HK-2 (cell line): ENCODE data around the gene RASAL1.

ENCODE experiments used
- DNase-seq: peaks from one replicate; pipeline ENCODE4 v3.0.0-alpha.2; 2018; ENCODE audit not compliant: unreplicated experiment

RASAL1 gene

DNA sequence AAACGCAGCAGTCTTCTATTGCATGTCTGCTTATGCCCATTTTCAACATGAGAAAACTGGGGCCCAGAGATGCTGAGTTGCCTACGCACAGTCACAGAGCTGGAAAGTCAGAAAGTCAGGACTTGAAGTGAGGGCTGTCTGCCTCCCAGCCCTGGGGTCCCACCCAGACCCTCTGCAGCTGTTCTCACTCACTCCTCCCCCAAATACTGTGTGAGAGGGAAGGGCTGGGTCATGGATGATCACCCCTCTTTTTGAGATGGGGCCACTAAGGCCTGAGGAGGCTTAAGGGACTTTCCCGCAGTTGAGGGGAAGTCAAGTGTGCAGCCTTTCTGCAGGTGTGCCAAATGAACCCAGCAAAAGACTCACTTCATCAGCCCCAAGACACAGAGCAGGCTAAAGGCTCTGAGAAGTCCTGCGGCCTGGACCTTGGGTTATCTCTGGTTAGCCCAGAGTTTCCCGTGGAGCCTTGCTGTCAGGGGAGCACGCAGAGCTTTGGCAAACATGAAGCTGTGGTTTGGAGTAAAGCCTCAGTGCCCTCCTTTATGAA is 60.4 kb downstream of the RASAL1 start:
- no peak for DNase-seq

GRCh38 chr12:113073586-113073985 is 62.0 kb downstream of the RASAL1 start:
- DNase-seq, result no peak

GRCh38 chr12:113072136-113072535 is 63.4 kb downstream of the RASAL1 start:
- no peak for DNase-seq

- no peak for DNase-seq
These were observed 64.1 kb downstream of the RASAL1 start for GRCh38 chr12:113071135-113072112.

DNA sequence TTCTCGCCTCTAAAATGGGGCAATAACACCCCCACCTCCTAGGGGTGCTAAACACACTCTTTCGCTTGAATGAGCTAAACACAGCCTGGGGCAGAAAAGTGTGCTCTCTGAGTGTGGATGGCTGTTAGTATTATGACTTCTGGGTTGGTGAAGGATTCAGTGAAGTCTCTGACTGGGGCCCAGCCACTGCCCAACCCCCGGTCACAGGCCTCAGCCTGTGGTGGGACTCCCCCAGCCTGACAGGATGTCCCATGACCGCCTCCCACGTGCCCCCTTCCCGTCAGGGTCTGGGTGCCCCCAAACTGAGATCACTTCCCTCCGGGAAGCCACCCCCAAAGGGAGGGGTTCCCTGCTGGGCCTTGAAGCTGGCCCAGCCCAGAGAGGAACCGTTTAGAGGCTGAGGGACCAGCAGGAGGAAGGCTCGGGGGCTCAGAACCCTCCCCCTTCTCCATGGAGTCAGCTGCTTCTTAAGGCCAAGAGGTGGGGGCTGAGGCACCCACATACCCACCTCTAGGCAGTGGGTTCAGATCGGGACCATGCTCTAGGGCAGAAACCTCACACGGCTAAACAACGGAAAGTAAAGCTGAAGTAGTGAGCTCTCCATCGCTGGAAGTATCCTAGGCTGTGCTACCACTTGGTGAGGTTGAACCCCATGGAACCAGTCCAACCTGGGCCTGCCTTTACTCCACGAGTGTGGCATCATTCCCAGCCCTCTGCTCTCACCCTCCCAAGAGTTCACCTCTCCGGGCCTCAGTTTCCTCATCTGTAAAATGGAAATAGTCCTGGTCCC is 65.2 kb downstream of the RASAL1 start:
- no peak for DNase-seq

DNA sequence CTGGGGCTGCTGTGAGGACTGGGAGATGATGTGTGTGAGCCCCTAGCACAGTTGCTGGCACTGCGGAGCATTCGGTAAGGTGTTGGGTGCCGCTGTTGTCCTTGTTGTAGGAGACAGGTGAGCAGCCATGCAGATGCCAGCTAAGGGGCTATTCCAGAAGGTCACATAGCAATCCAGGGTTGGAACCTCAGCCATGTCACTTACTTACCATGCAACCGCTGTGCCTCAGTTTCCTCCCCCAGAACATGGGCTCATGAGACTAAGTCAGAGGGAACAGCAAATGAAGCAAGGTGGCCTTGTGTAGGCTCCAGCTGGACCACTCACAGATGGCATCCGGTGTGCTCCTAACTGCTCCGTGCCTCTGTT is 65.8 kb downstream of the RASAL1 start:
- no peak for DNase-seq

- DNase-seq, result no peak
These were observed 66.4 kb downstream of the RASAL1 start for GRCh38 chr12:113069149-113069548.

DNA sequence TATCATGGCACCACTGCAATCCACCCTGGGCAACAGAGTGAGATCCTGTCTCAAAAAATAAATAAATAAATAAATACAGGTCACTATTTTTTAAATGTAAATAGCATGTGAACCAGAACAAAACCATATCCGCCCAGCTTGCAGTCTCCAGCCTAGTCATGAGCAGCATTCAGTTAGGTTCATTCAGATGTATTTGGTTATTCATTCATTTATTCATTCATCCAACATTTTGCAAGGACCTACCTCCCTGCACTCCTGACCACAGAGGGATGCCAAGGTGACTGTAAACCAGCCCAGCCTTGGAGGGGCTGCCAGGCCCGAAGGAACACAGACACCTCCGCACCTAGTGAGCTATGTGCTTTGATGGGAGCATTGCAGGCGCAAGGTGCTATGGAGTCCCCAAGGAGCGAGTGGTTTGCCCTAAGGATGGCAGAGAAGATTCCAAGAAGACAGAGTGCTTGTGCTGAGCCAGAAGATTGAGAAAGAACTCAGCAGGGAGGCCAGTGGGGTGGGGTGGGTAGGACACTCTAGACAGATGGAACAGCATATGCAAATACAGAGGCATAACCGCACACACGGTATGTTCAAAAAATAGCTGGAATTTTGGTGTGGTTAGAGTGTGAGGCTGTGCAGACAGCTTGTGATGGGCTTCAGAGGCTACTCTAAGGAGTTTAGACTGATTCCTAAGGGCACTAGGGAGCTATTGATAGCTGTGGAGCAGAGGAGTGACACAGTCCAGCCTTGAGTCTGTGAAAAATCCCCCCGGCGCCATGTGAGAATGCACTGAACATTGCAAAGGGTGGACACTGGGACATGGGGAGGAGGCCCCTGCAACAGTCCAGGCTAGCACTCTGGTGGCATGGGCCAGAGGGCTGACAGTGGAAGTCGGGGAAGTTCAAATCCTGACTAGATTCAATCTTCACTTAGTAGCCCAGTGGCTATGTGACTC is 67.3 kb downstream of the RASAL1 start:
- DNase-seq, result no peak

DNA sequence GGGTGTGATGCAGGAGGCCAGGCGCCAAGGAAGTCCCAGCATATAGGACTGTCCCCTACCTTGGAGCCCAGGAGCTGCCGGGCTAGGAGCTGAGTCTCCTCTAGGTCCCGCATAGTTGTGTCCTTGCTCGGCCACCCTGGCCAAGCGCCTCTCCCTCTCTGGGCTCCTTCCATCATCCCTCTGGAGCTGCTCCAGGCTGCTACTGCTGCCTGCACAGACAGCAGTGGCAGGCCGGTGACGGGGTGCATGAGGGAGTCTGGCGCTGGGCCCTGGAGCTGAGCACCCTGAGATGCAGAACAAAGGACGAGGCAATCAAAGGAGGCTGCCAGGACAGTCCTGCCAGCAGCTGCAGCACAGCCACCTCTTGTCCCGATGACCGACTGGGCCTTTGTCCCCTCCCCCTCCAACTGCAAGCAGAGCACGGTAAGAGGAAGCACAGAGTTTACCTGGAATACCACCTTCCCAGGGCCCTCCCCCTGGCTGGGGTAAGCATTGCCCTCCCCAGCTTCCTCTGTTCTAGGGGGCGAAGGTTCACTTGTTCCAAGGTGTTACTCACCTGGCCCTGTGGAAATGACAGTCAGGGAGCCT is 68.7 kb downstream of the RASAL1 start:
- no peak for DNase-seq

DNA sequence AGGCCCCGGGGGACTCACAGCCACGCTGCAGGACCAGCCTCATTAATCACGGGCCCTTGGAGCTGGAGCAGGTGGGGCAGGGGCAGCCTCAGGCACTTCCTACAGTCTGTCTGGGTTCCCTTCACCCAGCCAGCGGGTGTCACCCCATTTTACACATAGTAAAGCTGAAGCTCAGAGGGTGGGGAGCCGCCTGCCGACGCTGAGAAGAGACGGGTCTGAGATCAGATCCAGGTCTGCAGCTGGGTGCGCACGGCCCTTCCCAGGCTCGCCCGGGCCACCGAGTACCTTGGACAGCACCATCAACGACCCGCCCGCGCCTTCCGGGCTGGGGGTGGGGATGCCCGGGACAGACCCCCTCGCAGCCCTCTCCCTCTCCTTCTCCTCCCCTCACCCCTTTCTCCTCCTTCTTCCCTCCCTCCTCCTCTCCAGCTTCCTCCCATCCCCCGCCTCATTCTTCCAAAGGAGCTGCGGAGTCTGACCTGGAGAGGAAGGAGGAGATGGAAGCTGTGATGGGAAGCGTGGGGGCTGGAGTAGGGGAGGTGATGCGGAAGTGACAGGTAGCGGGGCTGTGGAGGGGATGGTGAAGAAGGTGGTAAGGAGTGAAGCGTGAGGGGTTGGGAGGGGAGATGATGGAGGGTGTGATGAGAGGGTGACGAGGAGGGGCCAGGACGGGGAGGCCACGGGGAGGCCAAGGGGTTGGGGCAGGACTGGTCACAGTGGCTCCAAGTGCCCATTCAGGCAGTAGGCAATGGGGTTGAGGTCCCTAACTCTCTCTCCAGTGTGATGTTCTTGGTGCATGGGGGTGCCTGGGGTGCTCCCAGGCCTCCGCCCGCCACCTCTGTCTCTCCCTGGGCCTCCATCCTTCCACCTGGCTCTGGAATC is 70.2 kb downstream of the RASAL1 start:
- DNase-seq, result no peak

DNA sequence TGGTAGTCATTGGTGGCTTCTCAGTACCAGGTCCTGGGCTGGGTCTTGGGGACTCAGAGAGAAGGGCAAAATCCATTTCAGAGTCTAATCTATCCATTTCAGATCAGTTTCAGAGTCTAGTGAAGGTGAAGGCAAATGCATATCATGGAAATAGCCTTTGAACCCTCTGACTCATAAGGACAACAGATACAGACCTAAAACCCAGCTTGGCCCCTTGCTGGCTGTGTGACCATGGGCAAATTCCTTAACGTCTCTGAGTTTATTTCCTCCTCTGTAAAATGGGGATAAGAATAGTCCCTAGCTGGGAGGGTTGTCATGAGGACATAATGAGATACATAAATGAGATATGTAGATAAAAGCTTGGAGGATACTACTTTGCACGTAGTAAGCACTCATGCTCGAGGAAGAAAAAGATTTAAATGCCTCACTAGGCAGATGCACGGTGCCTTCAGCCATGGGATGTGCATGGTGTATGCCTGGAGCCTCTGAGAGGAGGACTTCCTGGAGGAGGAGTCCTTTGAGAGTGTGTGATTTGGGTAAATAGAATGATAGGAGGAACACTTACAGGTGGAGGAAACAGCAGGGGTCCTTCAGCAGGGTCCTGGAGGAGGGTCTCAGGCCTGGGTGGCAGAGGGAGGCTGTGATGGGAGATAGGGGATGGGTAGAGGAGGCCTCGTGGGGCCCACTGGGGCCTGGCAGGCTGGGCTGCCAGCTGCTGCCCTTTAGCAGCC is 71.0 kb downstream of the RASAL1 start:
- DNase-seq, result no peak

GRCh38 chr12:113063396-113064350 is 71.9 kb downstream of the RASAL1 start:
- DNase-seq, result no peak

- no peak for DNase-seq
These were observed 72.8 kb downstream of the RASAL1 start for GRCh38 chr12:113062502-113063395.

- no peak for DNase-seq
These were observed 74.4 kb downstream of the RASAL1 start for GRCh38 chr12:113061061-113061694.

GRCh38 chr12:113060336-113060960 is 75.1 kb downstream of the RASAL1 start:
- no peak for DNase-seq

- DNase-seq, result no peak
These were observed 76.4 kb downstream of the RASAL1 start for GRCh38 chr12:113059071-113059595.
